ENCODE data around the gene ADAM30.
"Not testable (repeated sequence)": the region's sequence is repeated elsewhere in the genome, so short reads cannot be mapped to it uniquely, and the experiment has no call there.

ADAM30 gene

DNA sequence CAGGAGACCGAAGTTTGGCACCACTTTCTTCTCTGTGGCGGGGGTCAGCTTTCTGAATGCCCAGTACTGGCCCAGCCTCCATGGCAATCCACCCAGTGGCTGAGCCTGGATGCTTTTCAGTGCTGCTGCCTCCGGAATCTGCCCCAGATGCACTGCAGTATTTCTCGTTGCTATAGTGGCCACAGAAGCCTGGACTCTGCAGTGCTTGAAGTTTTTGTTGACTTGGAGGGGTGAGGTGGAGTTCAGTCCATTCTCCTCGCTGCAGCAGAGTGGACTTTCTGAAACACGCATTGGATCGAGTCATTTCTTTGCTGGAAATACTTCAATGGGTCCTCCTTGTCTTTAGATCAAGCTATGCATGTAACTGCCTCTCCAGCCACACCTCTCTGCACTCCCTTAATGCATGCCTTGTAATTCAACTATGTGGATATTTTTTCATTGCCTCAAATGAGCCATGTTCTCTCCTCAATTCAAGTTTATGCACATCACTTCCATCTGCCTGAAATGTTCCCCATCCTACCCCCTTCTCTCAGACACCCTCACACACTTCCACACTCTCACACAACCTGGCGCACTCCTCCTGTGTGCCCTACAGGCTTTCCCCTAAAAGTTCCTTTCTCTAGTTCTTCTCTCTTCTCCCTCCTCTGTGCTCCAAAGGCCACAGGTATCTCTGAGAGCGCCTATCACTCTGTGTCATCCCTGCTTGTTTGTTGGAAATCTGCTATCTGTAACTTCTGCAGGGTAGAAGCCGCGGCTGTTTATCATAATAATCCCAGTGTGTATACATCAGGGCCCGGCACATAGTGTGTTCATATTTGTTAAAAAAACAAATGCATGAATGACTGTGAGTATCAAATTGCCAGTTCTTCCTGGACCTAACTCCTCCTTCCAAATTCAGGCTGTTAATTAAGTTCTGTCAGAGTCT lies 16.5 kb downstream of the ADAM30 start:
- FAIRE-seq, result no peak
- DNase-seq (ENCODE audit: extremely low spot score, insufficient read length, low read depth), result no peak

DNA sequence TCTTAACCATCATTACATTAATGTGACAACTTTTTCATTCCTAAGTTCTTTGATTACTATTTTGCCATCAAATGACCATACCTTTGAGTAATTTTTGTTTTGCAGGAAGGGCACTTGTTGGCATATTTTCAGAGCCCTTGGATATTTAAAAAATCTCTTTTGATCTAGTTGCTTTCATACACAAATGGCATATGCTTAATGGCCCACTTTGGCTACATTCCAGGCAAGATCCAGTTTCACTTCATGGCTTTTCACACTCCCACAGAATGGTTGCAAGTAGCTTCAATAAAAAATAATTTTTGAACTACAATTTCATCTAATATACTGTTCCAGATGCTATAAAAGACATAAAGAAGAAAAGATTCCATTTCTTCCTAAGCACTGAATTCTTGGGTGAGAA lies 18.1 kb downstream of the ADAM30 start:
- FAIRE-seq, result no peak
- DNase-seq (ENCODE audit: extremely low spot score, insufficient read length, low read depth), result no peak

DNA sequence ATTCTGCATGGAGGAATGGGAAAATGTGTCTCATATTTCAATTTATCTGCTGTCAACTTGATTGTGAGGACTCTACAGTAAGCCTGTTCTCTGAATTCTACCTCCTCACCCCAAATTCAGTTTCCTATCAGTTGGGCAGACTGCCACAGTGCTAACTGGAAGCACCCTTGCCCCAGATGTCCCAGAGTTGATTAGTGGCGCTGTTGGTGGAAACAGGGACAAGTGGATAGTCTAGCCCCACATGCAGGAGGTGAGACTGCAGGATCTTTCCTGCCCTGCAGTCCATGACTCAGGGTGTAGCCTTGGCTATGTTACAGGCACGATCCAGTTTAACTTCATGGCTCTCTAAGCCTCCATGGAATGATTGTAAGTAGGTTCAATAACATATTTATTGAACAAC lies 22.1 kb downstream of the ADAM30 start:
- FAIRE-seq (no peak), DNase-seq (ENCODE audit: extremely low spot score, insufficient read length, low read depth) (no peak)

DNA sequence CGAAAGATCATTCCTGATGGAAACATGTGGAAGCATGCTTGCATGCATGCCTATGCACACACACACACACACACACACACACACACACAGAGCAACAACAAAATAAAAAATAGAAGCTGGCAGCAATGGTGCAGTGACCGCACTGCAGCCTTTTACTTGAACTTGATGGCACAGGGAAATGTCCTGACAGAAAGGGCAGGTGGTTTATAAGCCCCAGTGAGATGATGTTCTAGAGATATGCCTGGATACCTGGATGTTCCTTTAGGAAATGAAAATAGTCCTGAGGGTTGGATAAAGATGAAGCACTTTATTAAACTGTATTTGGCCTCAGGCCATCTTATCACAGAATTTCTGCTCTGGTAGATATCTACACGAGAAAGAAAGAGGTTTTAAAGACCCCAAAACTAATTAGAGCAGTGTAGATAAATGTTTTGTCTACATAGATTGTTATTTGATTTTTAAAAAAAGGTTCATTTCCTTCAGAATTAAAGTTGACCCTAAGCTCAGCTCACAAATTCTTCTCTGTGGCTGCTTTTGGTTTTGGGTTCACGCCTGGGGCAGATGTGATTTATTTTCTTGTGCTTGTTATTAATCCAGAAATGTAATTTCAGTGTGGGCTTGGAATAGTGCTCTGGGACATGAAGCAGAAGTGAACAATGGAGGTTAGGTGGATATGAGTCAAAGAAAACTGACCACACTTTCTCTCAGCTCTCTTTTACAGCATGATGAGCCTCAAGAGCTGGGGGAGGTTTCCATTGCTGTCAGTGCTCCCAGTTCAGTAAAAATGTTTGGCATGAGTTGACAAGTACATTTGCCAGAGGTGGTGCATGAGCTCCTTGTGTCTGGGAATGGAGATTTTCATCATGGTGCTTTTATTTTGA lies 22.9 kb downstream of the ADAM30 start:
- no peak for FAIRE-seq
- DNase-seq (ENCODE audit: extremely low spot score, insufficient read length, low read depth), result no peak

DNA sequence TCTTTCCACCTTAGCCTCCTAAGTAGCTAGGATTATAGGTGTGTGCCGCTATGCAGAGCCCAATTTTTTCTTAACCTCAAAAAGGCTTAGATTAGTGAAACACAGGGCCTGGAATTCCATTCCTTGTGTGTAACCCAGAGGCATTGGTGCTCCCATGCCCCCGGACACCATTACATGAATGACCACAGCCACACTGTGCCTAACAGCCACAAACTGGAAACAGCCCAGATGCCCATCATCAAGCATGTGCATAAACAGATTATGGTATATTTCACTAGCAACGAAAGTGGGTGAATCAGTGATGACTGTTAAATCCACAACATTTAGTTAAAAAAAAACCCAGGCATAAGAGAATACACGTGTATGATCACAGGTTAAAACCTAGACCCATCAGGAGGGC lies 24.4 kb downstream of the ADAM30 start:
- DNase-seq (ENCODE audit: extremely low spot score, insufficient read length, low read depth), result no peak
- FAIRE-seq, result no peak

DNA sequence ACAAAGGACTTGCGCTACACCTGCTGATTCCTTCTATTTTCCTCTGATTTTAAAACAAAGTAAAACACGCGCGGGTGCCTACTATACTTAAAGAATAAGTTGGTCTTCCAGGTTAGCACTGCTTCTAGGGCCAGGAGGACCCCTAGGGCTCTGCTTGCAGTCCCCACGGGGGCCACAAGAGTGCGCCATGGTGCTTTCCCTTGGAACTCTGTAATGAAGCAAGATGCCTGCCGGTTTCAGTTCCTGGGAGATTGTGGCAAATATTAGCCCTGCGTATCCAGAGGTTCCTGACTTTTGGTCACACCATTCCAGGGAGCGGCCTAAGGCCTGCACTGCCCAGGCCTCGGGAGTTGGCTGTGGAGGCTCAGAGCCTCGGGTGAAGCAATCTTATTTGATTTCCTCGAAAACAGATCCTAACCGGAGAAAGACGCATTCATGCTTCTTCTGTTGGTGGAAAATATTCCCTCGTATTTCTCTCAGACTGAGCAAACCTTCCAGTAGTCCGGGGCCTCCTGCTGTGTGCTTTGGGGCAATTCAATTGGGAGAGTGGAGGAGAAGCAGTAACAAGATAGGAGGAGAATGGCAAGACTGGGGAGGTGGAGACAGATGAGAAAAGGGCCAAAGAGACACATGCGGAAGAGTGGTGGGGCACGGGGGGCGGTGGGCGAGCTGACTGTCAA lies 25.3 kb downstream of the ADAM30 start:
- DNase-seq (ENCODE audit: extremely low spot score, insufficient read length, low read depth), result peak; percentile 20
- peak; percentile 42 for FAIRE-seq

DNA sequence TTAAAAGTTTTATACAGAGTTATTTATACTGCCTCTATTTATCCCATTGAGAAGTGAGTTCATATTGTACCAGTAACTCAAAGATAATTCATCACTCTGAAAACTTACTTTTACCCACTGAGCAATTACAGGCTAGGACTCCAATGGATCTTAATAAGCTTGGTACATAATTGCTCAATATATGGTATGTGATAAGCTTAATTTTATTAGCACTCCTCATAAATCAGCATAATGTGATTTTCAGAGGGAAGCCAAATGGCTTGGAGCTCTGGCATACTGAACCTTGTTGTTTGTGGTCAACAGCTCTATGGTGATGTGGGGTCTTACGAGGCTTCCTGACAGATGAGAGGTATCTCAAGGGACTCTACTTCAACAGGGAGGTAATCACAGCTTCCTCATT lies 26.3 kb downstream of the ADAM30 start:
- DNase-seq (ENCODE audit: extremely low spot score, insufficient read length, low read depth) (no peak), FAIRE-seq (no peak)

DNA sequence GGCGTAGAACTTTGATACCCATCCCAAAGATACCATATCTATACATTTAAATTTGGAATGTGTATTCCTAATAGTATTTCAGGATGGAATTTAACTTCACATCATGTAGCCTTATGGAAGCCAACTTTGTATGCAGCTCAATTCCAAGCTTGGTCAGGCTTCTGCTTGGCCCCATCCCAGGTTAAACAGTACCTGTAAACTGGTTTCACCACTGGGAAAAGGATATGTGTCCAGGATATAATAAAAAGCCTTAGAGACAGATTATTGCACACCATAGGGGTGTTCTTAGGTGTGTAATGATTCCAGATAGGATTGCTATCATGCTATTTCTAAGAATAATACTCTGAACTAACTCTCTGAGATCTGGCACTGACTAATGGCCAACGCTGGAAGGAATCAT lies 28.1 kb downstream of the ADAM30 start:
- DNase-seq (ENCODE audit: extremely low spot score, insufficient read length, low read depth) (no peak), FAIRE-seq (no peak)

DNA sequence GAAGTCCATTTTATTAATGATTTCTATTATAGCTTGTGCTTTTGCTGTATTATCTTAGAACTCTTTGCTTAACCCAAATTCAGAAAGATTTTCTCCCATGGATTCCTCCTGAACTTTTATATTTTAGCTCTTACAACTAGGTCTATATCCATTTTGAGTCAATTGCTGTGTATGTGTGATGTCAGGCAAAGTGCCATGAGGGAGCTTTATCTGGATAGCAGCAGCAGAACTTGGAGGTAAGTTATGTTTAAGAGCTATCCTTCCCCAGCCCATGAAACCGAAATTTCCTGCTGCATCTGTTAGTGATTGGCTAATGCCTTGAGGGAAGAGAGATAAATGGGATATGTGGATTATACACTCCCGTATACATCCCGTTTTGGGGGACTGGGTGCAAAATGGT lies 29.9 kb downstream of the ADAM30 start:
- DNase-seq (ENCODE audit: extremely low spot score, insufficient read length, low read depth) (no peak), FAIRE-seq (no peak)

DNA sequence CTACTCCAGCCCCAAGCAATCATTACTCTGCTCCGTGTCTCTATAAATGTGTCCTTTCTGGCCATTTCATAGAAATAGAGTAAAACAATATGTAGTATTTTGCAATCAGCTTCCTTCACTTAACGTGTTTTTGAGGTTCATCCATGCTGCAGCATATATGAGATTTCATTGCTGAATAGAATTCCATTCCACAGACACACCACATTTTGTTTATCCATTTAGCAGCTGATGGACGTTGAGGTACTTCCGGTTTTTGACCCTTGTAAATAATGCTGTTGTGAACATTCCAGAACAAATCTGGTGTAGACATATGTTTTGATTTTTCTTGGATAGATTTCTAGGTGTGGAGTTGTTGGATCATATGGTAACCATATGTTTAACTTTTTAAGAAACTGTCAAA lies 30.7 kb downstream of the ADAM30 start:
- DNase-seq (ENCODE audit: extremely low spot score, insufficient read length, low read depth), result no peak
- FAIRE-seq, result no peak

DNA sequence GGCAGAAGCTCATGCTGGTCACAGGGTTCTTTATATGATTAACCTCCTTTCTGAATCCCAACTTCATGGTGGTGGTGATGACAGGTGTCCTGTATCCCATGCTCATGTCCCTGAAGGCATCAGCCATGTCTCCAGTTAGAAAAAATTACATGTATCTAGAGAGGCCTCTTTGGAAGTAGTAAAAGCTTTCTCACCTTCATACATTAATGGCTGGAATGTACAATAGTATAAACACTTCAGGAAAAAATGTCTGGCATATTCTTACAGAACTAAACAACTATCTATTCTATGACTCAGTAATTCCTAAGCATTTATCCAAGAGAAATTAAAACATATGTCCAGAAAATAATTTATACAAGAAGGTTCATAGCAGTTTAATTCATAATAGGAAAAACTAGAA lies 34.0 kb downstream of the ADAM30 start:
- FAIRE-seq, result no peak
- DNase-seq (ENCODE audit: extremely low spot score, insufficient read length, low read depth), result no peak

DNA sequence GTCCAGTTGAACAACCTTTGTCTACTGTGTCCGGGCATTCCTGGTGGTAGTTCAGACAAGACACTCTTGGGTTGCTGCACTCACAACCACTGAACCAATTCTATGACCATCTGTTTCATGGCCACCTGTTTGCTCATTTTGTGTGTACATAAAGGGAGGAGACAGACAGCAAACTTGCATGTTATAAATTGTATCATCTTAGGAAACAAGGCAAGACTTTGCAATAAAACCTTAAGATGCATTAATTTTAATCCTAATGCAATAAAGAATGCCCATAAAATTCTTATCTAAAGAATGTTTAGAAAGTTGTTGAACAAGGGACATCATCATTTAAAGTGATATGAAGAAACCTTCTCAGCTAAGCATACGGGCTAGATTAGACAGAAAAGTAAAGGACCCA lies 34.8 kb downstream of the ADAM30 start:
- DNase-seq (ENCODE audit: extremely low spot score, insufficient read length, low read depth), result no peak
- FAIRE-seq, result no peak

DNA sequence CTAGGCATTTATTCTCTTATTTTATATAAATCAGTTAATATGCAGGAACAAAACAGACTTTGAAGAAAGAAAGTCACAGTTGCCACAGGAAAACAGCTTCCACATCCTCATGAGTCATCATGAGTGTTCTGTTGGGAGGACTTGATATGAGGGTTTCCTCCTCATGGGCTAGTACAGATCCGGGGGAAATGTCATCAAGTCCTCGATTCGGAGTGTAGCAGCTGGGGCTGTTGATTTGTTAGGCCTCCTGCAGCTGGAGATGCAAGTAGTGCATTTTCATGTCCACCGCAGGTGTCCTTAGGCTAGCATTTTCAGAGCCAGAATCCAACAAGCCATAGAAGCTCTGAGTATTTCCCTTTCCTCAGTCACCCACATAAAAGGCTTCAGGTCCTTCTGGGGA lies 36.7 kb downstream of the ADAM30 start:
- FAIRE-seq (no peak), DNase-seq (ENCODE audit: extremely low spot score, insufficient read length, low read depth) (no peak)

DNA sequence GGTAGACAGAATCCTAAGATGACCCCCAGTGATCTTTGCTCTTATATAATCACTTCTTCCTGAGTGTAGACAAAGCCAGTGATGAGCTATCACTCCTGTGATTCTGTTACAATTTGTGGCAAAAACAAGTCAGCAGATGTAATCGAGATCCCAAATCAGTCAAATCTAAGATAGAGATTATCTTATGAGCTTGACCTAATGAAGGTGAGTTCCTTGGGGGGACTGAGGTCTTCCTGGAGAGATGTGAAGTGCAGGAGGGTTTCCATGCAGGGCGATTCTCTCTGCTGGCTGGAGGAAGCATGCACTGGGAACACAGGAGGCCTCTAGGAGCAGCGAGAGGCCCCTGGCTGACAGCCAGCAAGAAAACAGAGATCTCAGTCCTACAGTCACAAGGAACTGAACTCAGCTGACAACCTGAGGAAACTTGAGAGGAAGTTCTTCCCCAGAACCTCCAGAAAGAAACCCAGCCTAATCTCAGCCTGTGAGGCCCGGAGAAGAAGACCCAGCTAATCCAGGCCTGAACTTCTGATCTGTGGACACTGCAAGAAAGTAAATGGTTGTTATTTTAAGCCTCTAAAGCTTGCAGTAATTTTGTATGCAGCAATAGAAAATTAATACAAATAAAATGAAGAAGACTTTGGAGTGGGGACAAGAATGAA lies 37.6 kb downstream of the ADAM30 start:
- FAIRE-seq; DNase-seq (ENCODE audit: extremely low spot score, insufficient read length, low read depth): not testable (repeated sequence)

DNA sequence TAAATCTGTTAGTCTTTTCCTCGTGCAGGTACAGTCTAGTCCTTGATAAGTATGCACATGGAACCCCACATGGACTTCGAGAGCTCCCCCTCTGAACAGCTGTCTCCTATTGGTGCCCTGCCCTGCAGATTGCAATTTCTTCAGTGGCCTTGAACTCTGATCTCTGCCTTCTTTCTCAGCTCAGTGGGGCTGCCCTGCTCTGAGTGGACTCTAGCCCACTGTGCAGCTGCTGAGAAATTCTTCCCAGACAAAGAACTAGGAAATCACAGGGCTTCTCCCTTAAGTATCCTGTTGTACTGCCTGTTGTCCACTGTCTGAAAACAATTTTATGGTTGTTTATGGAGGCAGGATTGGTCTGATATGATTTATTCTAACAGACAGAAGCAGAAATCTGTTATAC lies 38.2 kb downstream of the ADAM30 start:
- no peak for DNase-seq (ENCODE audit: extremely low spot score, insufficient read length, low read depth)
- no peak for FAIRE-seq

DNA sequence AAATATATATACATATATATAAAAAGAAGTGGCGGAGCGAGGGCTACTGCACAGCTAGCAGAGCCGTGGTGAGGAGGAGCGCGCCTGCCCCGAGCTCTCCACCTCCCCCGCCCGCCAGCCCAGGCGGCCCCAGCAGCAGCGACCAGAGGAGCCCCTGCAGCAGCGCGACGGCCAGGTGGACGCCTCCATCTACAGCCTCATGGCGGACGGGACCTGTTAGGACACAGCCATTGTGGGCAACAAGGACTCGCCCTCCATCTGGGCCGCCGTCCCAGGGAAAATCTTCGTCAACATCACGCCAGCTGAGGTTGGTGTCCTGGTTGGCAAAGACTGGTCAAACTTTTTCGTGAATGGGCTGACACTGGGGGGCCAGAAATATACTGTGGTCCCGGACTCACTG lies 43.2 kb downstream of the ADAM30 start:
- DNase-seq (ENCODE audit: extremely low spot score, insufficient read length, low read depth), result no peak
- no peak for FAIRE-seq

DNA sequence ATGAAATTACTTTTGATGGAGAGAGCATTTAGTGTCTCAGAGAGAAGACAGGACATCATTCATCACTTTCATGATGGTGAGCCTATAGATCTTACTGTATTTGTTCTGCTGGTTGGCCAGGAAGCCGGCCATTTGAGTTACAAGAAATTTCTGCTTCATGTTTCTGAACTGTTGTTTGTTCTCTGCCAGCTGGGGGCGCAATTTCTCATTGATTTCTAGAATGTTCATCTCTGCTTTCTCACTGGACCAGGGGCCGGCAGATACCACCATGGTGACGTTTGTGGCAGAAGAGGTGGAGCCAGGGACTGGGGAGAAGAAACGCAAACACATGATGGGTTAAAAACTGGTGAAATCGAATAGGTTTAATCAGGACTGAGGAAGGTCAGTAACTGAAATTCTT lies 52.1 kb downstream of the ADAM30 start:
- not testable (repeated sequence) for DNase-seq (ENCODE audit: extremely low spot score, insufficient read length, low read depth); FAIRE-seq
